Lung (tissue), 12 donors: Measurements from ENCODE around the gene ATP5F1C. TPM values are rescaled to one million over a fixed set of nuclear protein-coding genes. Genes with fewer than 3 reads are reported as not detected.

Source experiments
- ATAC-seq: fragments of 200-7000 bp; cut with Tn5 transposase; one replicate; pipeline ENCODE4 v1.9.1; 2020; ENCODE audit warnings: moderate number of reproducible peaks; ENCODE audit not compliant: insufficient read depth, low FRiP score
- DNase-seq, 3 donors: peaks; one replicate each; pipeline ENCODE4 v3.0.0-alpha.2; 2013 to 2017
- H3K27ac ChIP-seq, 2 donors: one replicate each; pipeline ENCODE4 v1.5.1; 2013; ENCODE audit warnings: mild to moderate bottlenecking in 2 of 2, moderate library complexity in 2 of 2, control low read depth in 1 of 2, inconsistent platforms in 1 of 2, low read depth in 1 of 2, low read length in 1 of 2
- H3K27me3 ChIP-seq, 3 donors: one replicate each; pipeline ENCODE4 v1.5.1; 2013; ENCODE audit warnings: low read length in 2 of 3; ENCODE audit not compliant: control insufficient read depth in 3 of 3, insufficient read depth in 3 of 3
- H3K36me3 ChIP-seq, 4 donors: one replicate each; pipeline ENCODE4 v1.5.1; 2013; ENCODE audit warnings: low read length in 4 of 4, mild to moderate bottlenecking in 1 of 4, moderate library complexity in 1 of 4; ENCODE audit not compliant: control insufficient read depth in 4 of 4, insufficient read depth in 4 of 4
- H3K4me1 ChIP-seq, 5 donors: one replicate each; pipeline ENCODE4 v1.5.1; 2013; ENCODE audit warnings: low read length in 5 of 5, mild to moderate bottlenecking in 2 of 5, moderate library complexity in 1 of 5; ENCODE audit not compliant: control insufficient read depth in 5 of 5, insufficient read depth in 5 of 5
- H3K4me3 ChIP-seq: one replicate; pipeline ENCODE4 v1.5.1; 2013; ENCODE audit warnings: mild to moderate bottlenecking, control low read depth, moderate library complexity
- H3K9ac ChIP-seq, 2 donors: one replicate each; pipeline ENCODE4 v1.5.1; 2013; ENCODE audit warnings: low read length in 2 of 2, control low read depth in 1 of 2; ENCODE audit not compliant: insufficient read depth in 1 of 2
- H3K9me3 ChIP-seq, 4 donors: one replicate each; pipeline ENCODE4 v1.5.1; 2013; ENCODE audit warnings: low read length in 3 of 4, mild to moderate bottlenecking in 1 of 4, moderate library complexity in 1 of 4; ENCODE audit not compliant: control insufficient read depth in 4 of 4, insufficient read depth in 3 of 4
- WGBS, 2 donors: extraction: QIAGEN DNeasy Blood & Tissue Kit; methylation state at CpG; one replicate each; pipeline ENCODE4 v1.1.7; 2013; 5-methylcytosine and 5-hydroxymethylcytosine counted together
- polyA plus RNA-seq, 2 donors: library from polyadenylated mRNA; stranded (reverse); fragments of 200-250 nt; gene quantifications; one replicate each; pipeline ENCODE4 v1.2.1, GENCODE V29; 2013
- total RNA-seq, 2 donors: library from RNA; depleted of rRNA in 1 of 2; stranded (reverse); fragments of >200 nt in 1 of 2; gene quantifications; one replicate each; pipeline ENCODE4 v1.2.1, GENCODE V29; 2014 to 2021
- TF ChIP-seq, protein P1 (sequence below): IDR thresholded peaks from 2 replicates; pipeline ENCODE4 v1.5.1; 2012; ENCODE audit warnings: mild to moderate bottlenecking; ENCODE audit errors: control extremely low read depth, extremely low read depth
- donor health status: control.
- donor health status: control.
- donor health status: Bipolar disorder and iron deficiency.
- donor health status: healthy.
- donor health status: DM: yes; HTN: yes; CAD: no.

ATP5F1C gene
- total and polyA plus RNA-seq, 4 donors = 175 to 418 (median 209) TPM

DNA sequence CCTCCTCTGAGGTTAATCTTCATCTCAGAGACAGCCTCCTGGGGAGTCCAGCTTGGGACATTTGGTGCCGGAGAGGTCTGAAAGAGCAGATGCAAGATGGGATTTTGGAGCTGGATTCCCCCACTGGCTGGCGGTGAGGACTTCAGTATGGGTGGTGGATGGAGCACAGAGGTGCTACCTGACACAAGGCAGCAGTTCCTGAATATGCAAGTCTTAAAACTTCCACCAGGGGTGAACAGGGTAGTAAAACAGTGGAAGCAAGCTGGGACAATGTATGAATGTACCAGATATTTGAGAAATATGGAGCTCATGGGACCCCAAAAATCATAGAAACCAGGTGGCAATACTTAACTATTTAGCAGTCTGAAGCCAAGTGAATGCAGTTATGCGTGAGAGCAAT is 25.5 kb downstream of the ATP5F1C start:
- Histone ChIP-seq H3K9ac (no peak overlapping the region), H3K4me1 (no peaks in the 10 kb centered on the region), H3K9me3 (no peaks in the 10 kb centered on the region), H3K36me3 (peaks cover 1 to 3% (median 2%) of the 10 kb centered on the region in 4 donors), H3K4me3 (no peak overlapping the region), H3K27ac (no peak overlapping the region), H3K27me3 (peaks cover 0 to 4% (median 0%) of the 10 kb centered on the region in 3 donors)
- WGBS, 2 donors = 78 to 84% methylated on average over 3 of the region's 3 CpGs
- DNase-seq (no peak), ATAC-seq (no peak)
- TF ChIP-seq, protein P1, sequence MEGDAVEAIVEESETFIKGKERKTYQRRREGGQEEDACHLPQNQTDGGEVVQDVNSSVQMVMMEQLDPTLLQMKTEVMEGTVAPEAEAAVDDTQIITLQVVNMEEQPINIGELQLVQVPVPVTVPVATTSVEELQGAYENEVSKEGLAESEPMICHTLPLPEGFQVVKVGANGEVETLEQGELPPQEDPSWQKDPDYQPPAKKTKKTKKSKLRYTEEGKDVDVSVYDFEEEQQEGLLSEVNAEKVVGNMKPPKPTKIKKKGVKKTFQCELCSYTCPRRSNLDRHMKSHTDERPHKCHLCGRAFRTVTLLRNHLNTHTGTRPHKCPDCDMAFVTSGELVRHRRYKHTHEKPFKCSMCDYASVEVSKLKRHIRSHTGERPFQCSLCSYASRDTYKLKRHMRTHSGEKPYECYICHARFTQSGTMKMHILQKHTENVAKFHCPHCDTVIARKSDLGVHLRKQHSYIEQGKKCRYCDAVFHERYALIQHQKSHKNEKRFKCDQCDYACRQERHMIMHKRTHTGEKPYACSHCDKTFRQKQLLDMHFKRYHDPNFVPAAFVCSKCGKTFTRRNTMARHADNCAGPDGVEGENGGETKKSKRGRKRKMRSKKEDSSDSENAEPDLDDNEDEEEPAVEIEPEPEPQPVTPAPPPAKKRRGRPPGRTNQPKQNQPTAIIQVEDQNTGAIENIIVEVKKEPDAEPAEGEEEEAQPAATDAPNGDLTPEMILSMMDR = no peak

DNA sequence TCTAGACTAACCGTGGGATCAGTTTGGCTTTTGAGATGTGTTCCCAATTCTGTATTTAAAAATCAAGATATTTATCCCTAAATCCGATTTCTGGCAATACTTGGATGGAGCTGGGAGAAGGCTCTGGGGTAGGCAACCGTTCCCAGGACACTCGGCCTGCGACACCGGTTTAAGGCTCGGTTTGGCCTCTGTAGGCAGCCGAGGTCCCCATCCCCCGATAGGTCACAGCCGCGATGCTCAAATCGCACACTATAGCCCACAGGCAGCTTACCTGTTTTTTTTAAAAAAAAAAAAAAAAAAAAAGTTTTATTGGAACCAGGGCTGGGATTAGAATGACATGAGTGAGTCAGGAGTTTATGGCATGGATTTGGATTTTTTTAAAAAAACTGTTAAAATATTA is 29.6 kb downstream of the ATP5F1C start:
- 18 to 21% methylated on average over 12 of the region's 12 CpGs for WGBS, 2 donors
- no peak for DNase-seq
- Histone ChIP-seq H3K9me3 (no peaks in the 10 kb centered on the region), H3K36me3 (peaks cover 0 to 8% (median 1%) of the 10 kb centered on the region in 4 donors), H3K4me3 (no peak overlapping the region), H3K9ac (no peak overlapping the region), H3K27ac (no peak overlapping the region), H3K27me3 (peaks cover 0 to 4% (median 0%) of the 10 kb centered on the region in 3 donors), H3K4me1 (peaks cover 4 to 9% (median 7%) of the 10 kb centered on the region in 5 donors)
- TF ChIP-seq, protein P1 = no peak
- ATAC-seq = no peak

DNA sequence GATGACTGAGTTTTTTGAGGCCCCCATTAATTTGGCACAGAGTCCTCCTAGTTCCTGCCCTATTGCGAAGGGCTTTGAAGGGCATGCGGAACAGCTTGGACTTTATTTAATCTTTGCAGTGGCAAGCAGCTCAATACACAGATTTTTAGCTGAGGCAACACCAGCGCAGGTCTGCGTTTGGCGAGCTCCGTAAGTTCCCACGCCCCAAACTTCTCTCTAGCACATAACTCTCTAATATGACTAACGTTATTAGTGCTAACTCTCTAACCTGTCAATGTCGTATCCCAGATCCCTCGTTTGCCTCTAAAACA is 30.0 kb downstream of the ATP5F1C start:
- H3K27me3 ChIP-seq = peaks cover 0 to 4% (median 0%) of the 10 kb centered on the region in 3 donors
- H3K36me3 ChIP-seq = peaks cover 0 to 8% (median 1%) of the 10 kb centered on the region in 4 donors
- peaks cover 4 to 9% (median 7%) of the 10 kb centered on the region in 5 donors for H3K4me1 ChIP-seq
- DNase-seq (no peak), ATAC-seq (no peak)
- TF ChIP-seq, protein P1 = no peak
- WGBS, 2 donors = 0 to 1% methylated on average over 10 of the region's 10 CpGs
- no peak overlapping the region for H3K9ac ChIP-seq
- H3K9me3 ChIP-seq = no peaks in the 10 kb centered on the region
- H3K27ac ChIP-seq = peak overlapping the region; percentile 26 to 66
- peak overlapping the region; percentile 81 for H3K4me3 ChIP-seq
